Frontal cortex (tissue), 4 donors: ENCODE data around the gene HSD17B8. TPM values are rescaled to one million over a fixed set of nuclear protein-coding genes. Genes with fewer than 3 reads are reported as not detected.

ENCODE experiments used
- DNase-seq, 2 donors: peaks; one replicate each; pipeline ENCODE4 v3.0.0; 2012; ENCODE audit warnings: low spot score in 2 of 2
- FAIRE-seq: peaks from 2 replicates; lab custom pipeline; 2012; peaks lifted over from hg19 to GRCh38; lab: Jason Lieb, UNC
- total RNA-seq: library from RNA; depleted of rRNA; stranded (reverse); fragments of >200 nt; gene quantifications from one replicate; pipeline ENCODE4 v1.2.3, GENCODE V29; 2014
- donor health status: control.
- donor health status: control.
- donor health status: control.

The HSD17B8 gene
- total RNA-seq, 1 donor from 2014 or later, result 3.3 TPM

DNA sequence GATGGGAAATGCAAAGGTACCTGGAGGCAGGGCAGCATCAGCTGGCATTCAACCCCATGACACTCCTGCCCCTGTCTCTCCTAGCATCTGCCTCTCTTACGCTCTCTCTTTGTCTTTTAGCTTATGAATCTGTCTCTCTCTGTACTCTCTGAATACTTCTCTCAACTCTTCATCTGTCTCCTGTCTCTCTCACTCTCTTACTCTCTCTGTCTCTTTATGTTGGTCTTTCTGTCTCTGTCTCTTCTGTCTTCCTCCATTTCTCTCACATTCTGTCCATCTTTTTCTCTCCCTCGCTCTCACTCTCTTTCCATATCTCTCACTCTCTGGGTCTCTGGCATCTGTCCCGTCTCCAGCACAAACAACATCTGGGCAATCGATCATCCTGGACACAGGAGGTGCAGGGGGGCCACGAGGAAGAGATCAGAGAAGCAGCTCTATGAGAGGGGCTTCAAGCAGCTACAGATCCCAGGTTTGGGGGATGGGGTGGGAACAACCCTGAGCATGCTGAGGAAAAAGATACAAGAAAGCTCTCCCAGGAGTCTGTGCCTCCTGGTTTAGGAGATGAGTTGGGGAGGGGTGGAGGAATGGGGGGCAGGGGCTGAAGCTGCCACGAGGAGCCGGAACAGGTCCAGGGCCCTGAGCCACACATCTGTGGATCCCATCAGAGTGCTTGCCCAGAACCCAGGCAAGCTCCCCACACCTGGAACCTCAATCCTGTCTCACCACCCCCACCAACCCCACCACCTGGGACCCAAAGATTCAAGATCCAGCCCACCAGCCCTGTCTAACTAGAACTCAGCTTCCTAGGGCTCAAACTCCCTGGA is 14.6 kb upstream of the HSD17B8 start:
- DNase-seq, result no peak
- FAIRE-seq, result no peak

DNA sequence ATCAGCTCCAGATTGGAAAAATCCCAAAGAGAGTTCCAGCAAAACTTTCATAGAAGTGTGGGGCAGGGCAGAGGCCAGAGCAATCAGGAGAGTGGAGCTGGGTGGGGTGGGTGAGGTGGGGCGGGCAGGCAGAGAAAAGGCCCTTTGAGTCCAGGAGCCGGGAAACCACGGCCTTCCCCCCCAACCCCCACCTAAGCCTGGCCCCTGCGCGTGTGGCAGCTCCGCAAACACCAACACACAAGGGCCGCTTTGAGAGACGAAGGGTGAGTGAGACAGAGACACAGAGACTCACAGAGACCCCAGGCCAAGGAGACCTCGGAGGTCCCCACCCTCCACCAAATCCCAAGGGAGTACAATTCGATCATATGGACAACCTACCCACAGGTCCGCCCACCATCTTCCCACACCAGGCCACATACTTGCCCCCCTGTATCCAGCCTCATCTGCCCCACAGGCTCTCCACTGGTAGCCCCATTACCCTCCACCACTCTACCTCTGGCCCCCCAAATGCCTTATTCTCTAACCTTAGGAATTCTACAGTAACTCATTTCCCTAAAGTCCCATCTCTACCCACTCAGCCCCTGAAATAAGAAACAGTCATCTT is 13.8 kb upstream of the HSD17B8 start:
- FAIRE-seq (no peak), DNase-seq (no peak)

GRCh38 chr6:33191383-33192104 is 12.9 kb upstream of the HSD17B8 start:
- FAIRE-seq (no peak), DNase-seq (no peak)

DNA sequence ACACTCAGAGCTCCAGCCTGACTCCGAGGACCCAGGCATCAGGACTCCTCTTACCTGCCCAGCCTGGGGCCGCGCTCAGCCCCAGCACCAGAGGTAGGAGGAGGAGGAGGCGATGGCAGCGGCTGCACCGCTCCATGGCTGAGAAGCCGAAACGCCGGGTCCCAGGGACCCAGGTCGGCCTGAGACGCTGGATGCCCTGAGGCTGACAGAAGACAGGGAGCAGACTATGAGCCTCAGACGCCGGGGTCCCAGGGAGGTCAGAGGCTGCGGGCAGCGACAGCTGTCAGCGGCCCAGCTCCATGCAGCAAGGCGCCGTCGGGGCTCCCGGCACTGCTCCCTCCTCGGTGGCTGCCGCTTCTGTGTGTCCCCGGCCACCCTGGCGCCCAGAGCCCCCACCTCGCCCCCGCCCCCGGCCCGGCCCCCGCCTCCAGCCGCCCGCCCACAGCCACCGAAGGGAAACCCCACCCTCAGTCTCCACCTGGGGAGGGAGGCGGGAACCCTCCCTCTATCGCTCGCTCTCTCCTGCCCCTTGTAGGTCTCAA is 12.3 kb upstream of the HSD17B8 start, which contains the start of gene COL11A2:
TSS of gene COL11A2 (minus strand) at position 363 of the 542 bp plus-strand sequence. CDS start at position 136, 227 bp downstream.
- no peak for DNase-seq
- no peak for FAIRE-seq

GRCh38 chr6:33192671-33193602 is 11.5 kb upstream of the HSD17B8 start:
- DNase-seq (peak; percentile 87 to 91), FAIRE-seq (no peak)

DNA sequence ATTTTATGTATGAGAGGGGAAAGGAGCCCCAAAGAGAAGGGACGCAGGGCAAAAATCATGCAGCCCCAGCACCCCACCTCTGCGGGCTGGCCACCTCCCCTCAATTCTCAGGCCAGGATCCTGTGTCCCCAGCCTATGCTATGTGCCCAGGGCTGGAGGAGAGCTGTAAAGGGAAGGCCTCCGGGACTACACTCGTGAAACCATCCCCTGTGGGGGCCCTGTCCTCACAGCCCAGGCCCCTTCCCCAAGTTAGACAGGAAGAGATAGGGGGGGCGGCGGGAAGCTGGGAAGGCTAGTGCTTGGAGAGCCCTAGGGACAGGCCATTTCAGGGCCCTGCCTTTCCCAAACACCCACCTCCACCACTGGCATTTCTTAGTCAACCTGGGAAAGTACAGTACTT is 10.8 kb upstream of the HSD17B8 start:
- FAIRE-seq, result no peak
- DNase-seq, result no peak

DNA sequence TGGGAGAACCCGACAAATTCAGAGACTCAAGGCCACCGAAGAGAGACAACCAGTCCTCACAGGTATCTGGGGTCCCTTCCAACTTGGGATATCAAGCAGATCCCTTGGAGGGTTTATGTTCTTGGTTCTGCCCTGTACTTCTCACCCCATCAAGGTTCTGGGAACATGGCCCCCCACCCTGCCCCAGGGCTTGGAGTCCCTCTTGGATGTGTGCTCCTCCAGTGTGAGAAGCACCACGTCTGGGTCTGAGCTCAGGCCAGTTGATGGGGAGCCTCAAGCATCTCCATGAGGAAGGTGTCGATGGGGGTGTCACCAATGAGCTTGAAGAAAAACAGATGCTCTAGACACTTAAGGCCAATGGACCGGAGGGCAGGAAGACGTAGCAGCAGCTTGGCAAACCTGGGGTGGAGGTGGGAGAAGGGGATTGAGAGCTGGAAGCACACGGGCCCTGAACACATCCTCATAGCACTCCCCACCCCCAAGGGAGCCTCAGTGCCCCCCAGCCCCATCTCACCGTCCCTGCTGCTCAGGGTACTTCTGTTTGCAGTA is 9.9 kb upstream of the HSD17B8 start:
- no peak for FAIRE-seq
- no peak for DNase-seq

- DNase-seq, result no peak
- no peak for FAIRE-seq
Measured at GRCh38 chr6:33195304-33196165, 8.9 kb upstream of the HSD17B8 start.

GRCh38 chr6:33197431-33198048 is 6.9 kb upstream of the HSD17B8 start:
- DNase-seq (peak; percentile 68 to 73), FAIRE-seq (no peak)

- FAIRE-seq (no peak), DNase-seq (no peak)
Measured at GRCh38 chr6:33198159-33198852, 6.1 kb upstream of the HSD17B8 start.

- FAIRE-seq, result no peak
- no peak for DNase-seq
Measured at GRCh38 chr6:33198853-33199436, 5.5 kb upstream of the HSD17B8 start.

GRCh38 chr6:33199687-33200218 is 4.7 kb upstream of the HSD17B8 start:
- FAIRE-seq (no peak), DNase-seq (peak in 1 of 2 donors; percentile 73)

DNA sequence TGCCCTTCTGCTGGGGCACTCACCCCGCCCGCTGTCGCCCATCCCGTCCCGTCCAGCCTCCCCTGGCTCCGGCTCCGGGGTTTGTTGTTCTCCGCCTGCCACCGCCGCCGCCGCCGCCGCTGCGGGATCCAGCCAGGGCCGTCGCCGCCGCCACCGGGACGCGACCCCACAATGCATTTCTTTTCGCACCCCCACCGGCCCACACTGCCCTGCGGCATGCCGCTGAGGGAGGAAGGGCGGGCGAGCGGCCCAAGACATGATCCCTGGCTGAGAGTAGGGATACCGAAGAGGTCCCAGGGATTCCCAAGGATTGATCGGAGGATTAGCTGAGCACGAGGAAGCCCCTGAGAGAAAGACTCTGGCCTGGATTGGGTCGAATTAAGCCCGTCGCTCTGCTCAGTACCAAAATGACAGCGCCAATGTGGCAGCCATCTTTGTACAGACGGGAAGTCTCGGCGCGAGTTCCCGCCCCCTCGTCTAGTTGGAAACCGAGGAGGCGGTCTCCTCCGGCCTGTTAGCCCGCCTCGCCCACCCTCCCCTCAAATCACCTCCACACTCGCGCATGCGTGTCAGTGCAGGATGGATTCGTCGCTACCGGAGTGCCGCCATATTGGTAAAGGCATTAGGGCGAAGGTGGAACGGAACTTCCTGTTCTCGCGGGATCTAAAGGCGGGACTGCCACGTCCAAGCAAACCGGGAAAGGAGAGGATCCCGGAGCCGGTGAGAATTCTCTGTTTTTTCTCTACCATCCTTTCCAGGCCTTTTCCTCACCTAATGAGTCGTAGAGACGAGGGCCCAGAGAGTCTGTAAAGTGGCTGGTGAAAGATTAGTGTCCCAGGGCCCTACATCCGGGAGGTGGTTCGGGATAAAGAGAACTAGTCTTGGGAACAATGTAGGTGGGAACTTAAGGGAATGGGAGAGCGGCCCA is 4.0 kb upstream of the HSD17B8 start, which contains the start of the genes RXRB and SLC39A7:
TSS of gene RXRB (minus strand) at position 447 of the 928 bp plus-strand sequence. CDS start at position 258, 189 bp downstream.
TSS of gene SLC39A7 (plus strand) at position 649 of the 928 bp plus-strand sequence. CDS start 379 bp downstream, outside the sequence.
- peak; percentile 94 to 95 for DNase-seq
- FAIRE-seq, result no peak

DNA sequence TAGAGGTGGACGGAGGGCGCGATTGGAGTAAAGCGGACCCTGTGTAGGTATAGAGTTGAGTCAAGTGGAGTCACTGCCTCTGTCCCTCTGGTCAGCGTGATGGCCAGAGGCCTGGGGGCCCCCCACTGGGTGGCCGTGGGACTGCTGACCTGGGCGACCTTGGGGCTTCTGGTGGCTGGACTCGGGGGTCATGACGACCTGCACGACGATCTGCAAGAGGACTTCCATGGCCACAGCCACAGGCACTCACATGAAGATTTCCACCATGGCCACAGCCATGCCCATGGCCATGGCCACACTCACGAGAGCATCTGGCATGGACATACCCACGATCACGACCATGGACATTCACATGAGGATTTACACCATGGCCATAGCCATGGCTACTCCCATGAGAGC is 3.3 kb upstream of the HSD17B8 start:
- DNase-seq (no peak), FAIRE-seq (no peak)

- no peak for DNase-seq
Measured at GRCh38 chr6:33201935-33202334, 2.5 kb upstream of the HSD17B8 start.

More at GRCh38 chr6:33201935-33202334, 2.5 kb upstream of the HSD17B8 start:
- FAIRE-seq, result no peak
